Stimulated activated CD8-positive, alpha-beta memory T cell treated with anti-CD3 and anti-CD28 coated beads, Interleukin-7, amount 100 ng/mL, for 4 hours (primary cell): Measurements from ENCODE around the gene PSMB3.
"Not testable (repeated sequence)": the region's sequence is repeated elsewhere in the genome, so short reads cannot be mapped to it uniquely, and the experiment has no call there.

Source experiments
- DNase-seq, 2 donors: peaks; one replicate each; pipeline ENCODE4 v3.0.0-alpha.2; 2020; ENCODE audit warnings: low read depth in 2 of 2

PSMB3 gene

DNA sequence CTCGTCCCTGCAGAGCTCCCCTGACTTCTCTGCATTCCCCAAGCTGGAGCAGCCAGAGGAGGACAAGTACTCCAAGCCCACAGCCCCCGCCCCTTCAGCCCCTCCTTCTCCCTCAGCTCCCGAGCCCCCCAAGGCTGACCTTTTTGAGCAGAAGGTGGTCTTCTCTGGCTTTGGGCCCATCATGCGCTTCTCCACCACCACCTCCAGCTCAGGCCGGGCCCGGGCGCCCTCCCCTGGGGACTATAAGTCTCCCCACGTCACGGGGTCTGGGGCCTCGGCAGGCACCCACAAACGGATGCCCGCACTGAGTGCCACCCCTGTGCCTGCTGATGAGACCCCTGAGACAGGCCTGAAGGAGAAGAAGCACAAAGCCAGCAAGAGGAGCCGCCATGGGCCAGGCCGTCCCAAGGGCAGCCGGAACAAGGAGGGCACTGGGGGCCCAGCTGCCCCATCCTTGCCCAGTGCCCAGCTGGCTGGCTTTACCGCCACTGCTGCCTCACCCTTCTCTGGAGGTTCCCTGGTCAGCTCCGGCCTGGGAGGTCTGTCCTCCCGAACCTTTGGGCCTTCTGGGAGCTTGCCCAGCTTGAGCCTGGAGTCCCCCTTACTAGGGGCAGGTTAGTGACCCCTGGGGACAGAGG is 36.1 kb upstream of the PSMB3 start:
- no peak for DNase-seq

DNA sequence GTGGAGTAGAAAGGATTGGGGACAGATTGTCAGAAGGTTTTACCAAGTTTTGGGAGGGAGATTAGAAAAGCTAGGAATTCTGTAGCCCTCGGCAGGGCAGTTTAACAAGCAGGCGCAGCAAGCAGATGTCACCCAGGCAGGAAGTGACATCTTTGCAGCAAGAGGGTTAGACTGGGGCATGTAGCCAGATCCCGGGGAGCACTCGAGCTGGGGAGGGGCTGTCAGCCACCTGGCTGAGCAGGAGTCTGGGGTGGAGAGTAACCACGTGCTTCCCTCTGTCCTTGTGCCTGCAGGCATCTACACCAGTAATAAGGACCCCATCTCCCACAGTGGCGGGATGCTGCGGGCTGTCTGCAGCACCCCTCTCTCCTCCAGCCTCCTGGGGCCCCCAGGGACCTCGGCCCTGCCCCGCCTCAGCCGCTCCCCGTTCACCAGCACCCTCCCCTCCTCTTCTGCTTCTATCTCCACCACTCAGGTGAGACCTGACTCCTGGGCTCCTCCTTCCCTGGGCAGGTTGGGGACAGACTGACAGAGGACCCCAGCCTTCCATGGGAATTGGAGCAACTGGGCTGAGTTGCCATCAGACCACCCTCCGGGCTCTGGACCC is 35.3 kb upstream of the PSMB3 start:
- DNase-seq, result no peak

DNA sequence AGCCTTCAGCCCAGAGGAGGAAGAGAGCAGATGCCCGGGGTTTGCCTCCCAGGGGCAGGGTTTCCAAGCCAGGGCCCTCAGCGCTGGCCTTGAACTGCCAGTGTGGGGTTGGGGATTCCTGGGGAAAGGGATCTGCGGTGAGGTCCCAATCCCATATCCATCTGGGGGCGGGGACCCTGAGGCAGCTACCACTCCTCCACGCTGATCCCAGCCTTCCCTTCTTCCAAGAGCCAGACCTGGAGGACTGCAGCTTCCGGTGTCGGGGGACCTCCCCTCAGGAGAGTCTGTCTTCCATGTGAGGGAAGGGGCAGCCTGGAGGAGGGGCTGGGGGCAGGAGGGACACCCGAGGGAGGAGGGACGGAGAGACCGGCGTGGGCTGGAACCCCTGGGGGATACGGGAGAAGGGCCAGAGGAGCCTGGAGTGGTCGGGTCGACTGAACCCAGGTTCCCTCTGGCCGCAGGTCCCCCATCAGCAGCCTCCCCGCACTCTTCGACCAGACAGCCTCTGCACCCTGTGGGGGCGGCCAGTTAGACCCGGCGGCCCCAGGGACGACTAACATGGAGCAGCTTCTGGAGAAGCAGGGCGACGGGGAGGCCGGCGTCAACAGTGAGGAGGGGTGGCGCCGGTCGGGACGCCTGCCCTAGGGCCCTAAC is 33.1 kb upstream of the PSMB3 start:
- DNase-seq, result no peak

DNA sequence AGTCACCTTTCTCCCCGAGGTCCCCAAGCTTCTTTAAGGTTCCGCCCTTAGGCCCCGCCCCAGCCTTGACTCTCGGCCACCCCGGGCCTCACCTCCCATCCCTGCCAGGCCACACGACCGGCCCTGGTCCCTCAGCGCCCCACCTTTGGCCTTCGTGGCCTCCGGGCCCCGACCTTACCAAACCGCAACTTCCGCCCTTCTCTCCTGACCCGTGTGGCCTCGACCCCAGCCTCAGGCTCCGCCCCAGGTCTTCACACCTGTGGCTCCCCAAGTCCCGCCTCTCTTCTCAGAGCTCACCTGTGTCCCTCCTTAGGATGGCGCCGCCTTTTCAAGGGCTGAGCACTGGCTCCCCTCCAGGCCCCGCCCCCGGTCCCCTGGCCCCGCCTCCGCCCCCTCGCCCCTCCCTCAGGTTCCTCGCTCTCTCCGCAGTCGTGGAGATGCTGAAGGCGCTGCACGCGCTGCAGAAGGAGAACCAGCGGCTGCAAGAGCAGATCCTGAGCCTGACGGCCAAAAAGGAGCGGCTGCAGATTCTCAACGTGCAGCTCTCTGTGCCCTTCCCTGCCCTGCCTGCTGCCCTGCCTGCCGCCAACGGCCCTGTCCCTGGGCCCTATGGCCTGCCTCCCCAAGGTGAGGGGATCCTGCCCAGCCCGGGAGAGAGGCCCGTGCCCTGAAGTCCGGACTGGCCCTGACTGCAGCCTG is 32.4 kb upstream of the PSMB3 start:
- no peak for DNase-seq

DNA sequence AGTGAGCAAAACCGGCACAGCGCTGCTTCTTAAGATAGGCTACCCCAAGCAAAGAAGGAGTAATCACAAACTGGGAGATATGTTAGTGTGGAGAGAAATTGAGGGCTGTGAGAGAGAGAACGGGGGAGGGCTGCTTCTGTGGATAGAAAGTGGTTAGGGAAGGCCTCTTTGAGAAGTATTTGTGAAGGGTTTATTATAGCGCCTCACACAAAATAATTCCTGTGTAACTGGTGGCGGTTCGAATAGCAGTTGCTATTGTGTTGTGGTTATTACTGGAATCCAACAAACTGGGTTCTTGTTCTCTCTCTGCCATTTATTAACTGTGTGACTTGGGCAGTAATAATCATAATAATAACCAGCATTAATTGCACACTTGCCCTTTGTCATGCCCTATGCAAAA is 31.6 kb upstream of the PSMB3 start:
- no peak for DNase-seq

DNA sequence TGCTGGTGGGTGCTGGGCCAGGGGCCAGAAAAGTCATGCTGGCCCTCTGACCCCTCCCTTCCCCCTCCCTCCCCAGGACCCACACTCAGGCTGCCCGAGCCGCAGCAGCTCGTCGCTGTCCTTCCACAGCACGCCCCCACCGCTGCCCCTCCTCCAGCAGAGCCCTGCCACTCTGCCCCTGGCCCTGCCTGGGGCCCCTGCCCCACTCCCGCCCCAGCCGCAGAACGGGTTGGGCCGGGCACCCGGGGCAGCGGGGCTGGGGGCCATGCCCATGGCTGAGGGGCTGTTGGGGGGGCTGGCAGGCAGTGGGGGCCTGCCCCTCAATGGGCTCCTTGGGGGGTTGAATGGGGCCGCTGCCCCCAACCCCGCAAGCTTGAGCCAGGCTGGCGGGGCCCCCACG is 30.7 kb upstream of the PSMB3 start:
- no peak for DNase-seq

DNA sequence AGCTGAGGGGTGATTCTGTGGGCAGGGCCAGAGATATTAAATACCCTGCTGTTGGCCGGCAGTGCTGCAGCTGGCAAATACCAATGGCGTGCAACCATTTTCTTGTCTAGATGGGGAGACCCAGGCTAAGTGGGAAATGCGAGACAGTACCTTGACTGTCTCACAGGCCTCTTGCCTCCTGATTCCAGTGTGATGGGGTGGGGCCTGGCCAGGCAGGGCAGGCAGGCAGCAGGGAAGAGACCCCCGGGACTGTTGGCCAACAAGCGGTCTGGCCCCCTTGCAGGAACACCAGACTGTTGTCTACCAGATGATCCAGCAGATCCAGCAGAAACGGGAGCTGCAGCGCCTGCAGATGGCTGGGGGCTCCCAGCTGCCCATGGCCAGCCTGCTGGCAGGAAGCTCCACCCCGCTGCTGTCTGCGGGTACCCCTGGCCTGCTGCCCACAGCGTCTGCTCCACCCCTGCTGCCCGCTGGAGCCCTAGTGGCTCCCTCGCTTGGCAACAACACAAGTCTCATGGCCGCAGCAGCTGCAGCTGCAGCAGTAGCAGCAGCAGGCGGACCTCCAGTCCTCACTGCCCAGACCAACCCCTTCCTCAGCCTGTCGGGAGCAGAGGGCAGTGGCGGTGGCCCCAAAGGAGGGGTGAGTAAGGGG is 28.1 kb upstream of the PSMB3 start:
- DNase-seq, result no peak

DNA sequence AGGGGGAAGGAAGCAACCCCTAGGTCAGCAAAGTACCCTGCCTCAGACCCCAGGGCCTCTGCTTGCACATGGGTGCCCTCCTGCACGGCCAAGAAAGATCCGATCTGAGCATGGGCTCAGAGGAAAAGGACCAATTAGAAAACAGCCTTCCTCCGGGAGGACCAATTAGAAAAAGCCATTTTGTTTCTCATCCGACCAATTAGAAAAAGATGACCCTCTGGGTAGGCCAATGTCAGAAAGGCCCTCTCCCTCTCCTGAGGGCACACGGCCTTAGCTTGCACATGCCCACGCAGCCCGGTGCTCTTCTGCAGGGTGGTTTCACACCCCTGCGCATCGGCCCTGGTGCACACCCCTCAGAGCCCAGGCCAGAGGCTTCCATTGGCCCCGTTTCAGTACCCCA is 27.5 kb upstream of the PSMB3 start:
- DNase-seq, result no peak

DNA sequence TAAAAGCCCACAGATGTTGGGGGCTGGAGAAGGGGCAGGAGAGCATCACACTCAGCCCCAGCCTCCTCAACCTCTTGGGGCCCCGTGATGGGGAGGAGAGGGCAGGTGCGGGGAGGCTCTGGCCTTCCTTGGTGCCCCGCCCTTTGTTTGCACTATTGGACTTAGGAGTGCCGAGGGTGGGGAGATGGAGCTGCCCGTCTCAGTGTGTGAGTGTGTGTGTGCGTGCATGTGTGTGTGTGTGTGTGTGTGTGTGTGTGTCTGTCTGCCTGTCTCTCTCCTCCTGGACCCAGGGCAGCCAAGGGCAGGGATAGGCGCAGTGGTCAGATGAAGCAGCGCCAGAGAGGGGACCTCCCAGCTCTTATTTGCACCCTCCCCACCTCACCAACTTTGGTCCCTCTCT is 26.4 kb upstream of the PSMB3 start:
- DNase-seq, result not testable (repeated sequence)

DNA sequence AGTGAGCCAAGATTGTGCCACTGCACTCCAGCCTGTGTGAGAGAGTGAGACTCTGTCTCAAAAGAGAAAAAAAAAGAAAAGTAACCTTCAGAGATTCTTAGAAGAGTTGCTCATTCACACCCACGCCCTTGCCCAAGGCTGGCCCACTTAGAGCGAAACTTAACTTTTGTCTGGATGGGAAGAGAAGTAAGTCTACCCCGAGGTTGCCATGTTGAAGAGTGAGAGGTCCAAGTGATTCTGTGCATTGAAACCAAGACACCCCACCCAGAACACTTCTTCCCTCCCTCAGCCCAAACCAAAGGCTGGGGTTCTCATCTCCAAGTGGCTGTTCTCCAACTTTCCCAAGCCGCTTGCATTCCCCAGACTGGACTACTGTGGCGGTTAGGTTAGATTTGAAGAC is 24.8 kb upstream of the PSMB3 start:
- DNase-seq, result peak; percentile 76 to 82

DNA sequence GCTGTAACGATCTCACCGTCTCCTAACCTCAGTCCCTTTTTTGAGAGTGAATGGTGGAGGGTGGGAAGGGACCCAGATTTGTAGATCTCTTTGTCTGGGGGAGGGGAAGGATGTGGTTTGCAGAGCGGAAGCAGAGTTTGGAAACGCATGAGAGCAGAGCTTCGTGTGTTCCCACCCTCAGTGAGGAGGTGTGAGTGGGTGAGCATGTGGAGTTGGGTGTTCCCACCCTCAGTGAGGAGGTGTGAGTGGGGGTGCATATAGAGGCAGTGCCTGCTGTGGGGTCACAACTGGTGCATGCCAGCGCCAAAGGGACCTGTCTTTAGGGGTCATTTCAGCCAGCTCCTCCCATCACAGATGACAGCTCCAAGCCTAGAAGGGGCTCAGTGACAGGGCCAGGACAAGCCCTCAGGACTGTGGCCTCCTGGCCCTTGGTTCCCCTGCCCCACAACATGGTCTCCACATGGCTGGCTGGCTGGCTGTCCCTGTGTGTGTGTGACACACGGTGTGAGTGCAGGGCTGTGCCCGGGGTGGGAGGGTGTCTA is 24.2 kb upstream of the PSMB3 start:
- DNase-seq, result peak; percentile 74 to 81

DNA sequence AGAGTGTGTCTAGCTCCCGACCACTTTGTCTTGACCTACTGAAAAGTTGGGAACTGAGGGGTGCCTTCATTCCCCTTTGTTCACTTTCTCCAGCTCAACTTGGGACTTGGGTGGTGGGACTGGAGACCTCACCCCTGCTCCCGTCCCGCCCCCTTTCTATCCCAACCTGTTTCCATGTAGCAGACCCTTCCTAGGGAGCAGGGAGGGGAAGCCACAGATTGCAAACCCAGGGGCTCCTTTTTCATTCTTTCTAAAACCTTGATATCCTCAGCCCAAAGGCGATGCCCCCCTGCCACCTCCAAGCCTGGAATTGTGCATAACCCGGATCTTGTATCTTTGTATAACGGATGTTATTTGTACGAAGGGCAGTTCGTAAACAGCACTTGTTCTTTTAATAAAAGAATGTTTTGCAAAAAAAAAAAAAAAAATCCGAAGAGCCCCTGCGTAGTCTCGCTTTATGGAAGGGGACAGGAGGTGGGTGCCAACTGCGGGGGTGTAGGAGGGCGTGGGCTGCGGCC is 23.1 kb upstream of the PSMB3 start:
- no peak for DNase-seq

DNA sequence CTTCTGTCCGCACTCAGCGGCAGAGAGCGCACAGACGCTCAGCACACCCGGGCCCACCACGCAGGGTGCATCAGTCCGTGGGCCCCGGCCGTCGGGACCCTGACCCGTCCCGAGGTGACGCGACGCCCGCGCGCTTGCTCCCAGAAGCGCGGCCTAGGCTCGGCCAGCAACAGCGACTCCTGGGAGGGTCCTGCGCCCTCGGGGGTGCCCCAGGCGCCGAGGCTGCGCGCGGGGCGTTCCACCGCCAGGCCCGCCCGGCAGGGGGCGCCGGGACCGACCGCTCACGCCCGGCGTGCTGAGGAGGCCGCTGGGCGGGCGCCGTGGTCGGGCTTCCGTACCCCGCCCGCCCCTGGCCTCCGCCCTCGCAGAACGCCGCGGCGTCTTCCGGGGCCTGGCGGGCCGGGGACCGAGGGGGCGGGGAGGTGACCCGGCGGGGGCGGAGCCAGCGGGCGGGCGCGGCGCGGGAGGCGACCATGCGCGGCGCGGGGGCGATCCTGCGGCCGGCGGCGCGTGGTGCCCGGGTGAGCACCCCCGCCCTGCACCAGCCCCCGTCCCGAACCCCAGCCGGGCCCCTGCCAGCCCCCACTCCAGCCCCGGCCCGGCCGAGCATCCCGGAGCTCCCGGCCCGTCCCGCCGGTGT is 22.5 kb upstream of the PSMB3 start, which contains the start of gene CISD3:
Gene CISD3 (plus strand): TSS at position 456 of the 640 bp plus-strand sequence. CDS start 18 bp downstream, at position 474.
- DNase-seq, result peak; percentile 58 to 88

DNA sequence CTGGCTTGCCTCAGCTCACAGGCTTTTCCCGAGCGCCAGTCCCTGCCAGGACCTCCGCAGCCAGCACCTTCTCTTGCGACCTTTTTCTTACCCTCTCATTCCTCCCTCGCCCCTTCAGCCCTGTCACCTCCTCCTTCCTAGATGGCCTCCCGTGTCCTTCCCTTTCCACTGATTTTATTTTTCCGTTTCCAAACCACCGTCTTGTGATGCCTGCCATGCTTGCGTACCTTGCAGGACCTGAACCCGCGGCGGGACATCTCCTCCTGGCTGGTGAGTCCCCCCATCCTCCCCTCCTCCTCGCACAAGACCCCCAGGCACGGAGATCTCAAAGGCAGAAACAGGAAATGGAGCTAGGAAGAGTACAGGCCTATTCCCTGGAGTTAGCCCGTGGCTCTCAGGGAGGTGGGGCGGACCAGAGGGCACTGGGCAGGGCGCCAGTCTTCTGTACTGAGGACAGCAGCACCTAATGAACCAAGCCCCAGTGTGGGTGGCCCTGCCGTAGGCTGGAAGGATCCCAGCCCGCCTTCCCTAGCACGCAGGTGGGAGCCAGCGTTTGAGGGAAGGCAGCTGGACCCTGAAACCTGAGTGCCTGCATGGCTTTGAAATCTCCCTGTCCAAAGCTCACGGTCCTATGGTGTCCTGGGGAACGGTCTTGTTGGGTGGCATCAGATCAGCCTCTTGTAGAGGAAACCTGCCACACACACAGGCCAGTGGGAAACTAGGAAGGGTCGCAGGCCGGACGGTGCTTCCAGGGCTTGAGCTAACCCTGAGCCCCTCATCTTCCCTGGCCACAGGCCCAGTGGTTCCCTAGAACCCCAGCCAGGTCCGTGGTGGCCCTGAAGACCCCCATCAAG is 21.8 kb upstream of the PSMB3 start:
- no peak for DNase-seq

DNA sequence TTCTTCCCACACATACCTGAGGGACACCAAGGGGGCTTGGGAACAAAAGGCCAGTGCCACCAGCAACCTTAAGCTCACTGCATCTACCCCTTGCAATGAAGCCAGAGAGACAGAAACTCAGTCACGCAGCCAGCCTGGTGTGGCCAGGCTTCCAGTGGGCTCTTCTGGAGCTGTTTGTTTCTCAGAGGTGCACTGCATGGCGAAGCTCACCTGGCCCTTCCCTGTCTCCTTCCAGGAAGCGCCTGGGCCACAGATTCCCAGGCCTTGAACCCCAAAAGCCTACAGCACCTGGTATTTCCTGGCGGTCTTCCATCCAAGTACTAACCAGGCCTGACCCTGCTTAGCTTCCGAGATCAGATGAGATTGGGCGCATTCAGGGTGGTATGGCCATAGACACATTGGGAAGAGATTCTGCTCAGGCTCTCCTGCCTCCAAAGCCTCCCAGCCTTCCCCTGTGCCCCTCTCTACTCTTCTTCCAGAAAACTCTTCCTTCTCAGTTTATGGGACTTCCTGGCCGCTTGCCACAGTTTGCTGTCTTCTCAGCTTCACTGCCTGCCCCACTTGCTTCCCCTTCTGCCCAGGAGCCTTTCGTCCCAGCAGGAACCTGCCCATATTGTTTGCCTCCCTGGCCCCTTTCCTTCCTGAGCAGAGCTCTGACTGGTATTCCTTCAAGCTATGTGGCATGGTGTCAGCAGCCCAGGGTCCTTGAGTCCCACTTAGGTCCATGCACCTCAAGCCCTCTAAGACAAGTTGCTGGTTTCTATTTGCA is 20.8 kb upstream of the PSMB3 start:
- DNase-seq, result no peak

DNA sequence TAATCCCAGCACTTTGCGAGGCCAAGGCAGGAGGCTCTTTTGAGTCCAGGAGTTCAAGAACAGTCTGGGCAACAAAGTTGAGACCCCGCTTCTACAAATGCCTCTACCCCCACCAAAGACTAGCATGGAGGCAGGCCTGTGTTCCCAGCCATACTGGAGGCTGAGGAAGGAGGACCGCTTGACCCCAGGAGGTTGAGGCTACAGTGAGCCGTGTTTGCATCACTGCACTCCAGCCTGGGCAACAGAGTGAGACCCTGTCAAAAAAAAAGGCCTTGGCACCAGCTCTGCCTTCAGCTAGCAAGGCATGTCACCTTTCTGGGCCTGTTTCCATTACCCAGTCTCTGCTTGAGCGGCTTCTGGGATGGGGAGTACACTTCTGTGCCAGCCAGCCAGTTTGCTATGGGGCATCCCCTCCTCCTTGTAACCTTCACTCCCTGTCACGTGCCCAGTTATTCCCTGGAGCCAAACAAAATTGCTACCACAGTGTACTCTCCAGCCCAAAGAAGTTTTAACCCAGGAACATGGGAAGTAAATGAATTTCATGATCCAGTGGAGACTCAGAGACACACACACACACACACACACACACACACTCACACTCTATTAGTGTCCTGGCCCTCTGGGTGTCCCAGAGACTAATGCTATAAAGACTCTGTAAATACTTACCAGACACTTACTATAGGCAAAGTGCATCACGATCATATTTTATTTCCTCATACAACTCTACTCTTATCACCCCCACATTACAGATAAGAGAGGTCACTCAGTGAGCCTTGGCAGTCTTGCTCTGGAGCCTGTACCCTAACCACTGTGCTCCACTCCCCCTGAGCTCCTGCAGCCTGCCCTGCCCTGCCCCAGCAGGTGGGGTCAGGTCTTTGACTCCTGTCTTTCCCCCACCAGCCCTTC is 19.9 kb upstream of the PSMB3 start:
- no peak for DNase-seq

DNA sequence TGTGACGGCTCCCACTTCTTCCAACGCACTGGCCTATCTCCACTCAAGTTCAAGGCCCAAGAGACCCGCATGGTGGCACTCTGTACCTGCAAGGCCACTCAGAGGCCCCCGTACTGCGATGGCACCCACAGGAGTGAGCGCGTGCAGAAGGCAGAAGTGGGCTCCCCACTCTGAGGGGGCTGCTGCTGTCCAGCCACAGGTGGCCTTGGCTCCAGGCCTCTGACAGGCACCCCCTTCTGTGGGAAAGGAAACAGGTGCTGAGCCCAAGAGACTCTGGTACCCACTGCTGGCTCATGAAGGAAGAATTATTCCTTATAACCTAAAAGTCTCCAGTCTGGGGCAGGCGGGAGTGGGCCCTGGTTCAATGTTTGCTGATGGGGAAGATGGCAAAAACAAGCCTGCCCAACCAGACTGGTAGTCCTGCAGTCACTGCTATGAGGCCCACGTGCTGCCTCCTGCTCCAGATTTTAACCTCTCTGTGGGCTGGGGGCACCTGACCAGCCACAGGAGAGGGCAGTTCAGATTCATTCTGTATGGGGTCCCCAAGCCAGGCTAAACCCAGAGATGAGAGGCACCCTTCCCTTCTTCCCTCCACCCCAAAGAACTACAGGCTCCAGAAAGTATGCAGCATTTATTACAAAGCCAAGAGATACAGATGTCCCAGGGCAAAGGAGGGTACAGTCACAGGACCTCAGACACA is 19.1 kb upstream of the PSMB3 start:
- no peak for DNase-seq
